Astrocyte (in vitro differentiated cells and primary cell): ENCODE results near the gene CEACAM3. TPM values are rescaled to one million over a fixed set of nuclear protein-coding genes. Genes with fewer than 3 reads are reported as not detected.

Source experiments
- DNase-seq: peaks from one replicate; pipeline ENCODE4 v3.0.0-alpha.2; 2010; ENCODE audit warnings: low read depth
- FAIRE-seq: peaks from 2 replicates; lab custom pipeline; 2011; peaks lifted over from hg19 to GRCh38; lab: Jason Lieb, UNC
- H2AFZ ChIP-seq: 2 replicates; pipeline ENCODE4 v1.6.0; 2012; ENCODE audit warnings: low read depth, low read length, inconsistent platforms
- H3K27ac ChIP-seq: 2 replicates; pipeline ENCODE4 v1.5.1; 2011; ENCODE audit warnings: low read depth, low read length, inconsistent platforms
- H3K27me3 ChIP-seq: 2 replicates; pipeline ENCODE4 v1.6.0; 2011; ENCODE audit warnings: low read length, inconsistent platforms; ENCODE audit not compliant: insufficient read depth
- H3K36me3 ChIP-seq: 2 replicates; pipeline ENCODE4 v1.5.1; 2011; ENCODE audit warnings: low read length, inconsistent platforms; ENCODE audit not compliant: insufficient read depth
- H3K4me1 ChIP-seq: 2 replicates; pipeline ENCODE4 v1.5.1; 2011; ENCODE audit warnings: low read length, inconsistent platforms; ENCODE audit not compliant: insufficient read depth
- H3K4me2 ChIP-seq: 2 replicates; pipeline ENCODE4 v1.6.0; 2012; ENCODE audit warnings: low read length, inconsistent platforms
- H3K4me3 ChIP-seq: 2 replicates; pipeline ENCODE4 v1.5.1; 2011; ENCODE audit warnings: low read depth, mild to moderate bottlenecking, low read length, inconsistent platforms; ENCODE audit not compliant: insufficient read depth
- H3K79me2 ChIP-seq: 2 replicates; pipeline ENCODE4 v1.6.0; 2012; ENCODE audit warnings: mild to moderate bottlenecking, low read length, inconsistent platforms; ENCODE audit not compliant: insufficient read depth
- H3K9ac ChIP-seq: 2 replicates; pipeline ENCODE4 v1.6.0; 2012; ENCODE audit warnings: mild to moderate bottlenecking, low read length, inconsistent platforms
- H3K9me3 ChIP-seq: 2 replicates; pipeline ENCODE4 v1.5.1; 2012; ENCODE audit warnings: low read depth, mild to moderate bottlenecking, low read length, inconsistent platforms; ENCODE audit not compliant: insufficient read depth
- H4K20me1 ChIP-seq: 2 replicates; pipeline ENCODE4 v1.6.0; 2012; ENCODE audit warnings: low read length, inconsistent platforms; ENCODE audit not compliant: insufficient read depth
- H3K27ac Mint-ChIP-seq: one replicate; pipeline ENCODE4 v1.8.0; 2021; ENCODE audit warnings: mild to moderate bottlenecking, mixed read lengths; ENCODE audit not compliant: unreplicated experiment
- H3K27me3 Mint-ChIP-seq: one replicate; pipeline ENCODE4 v1.8.0; 2021; ENCODE audit warnings: low read depth, mixed read lengths; ENCODE audit not compliant: unreplicated experiment
- H3K36me3 Mint-ChIP-seq: one replicate; pipeline ENCODE4 v1.8.0; 2021; ENCODE audit warnings: low read depth, mixed read lengths; ENCODE audit not compliant: unreplicated experiment
- H3K4me1 Mint-ChIP-seq: one replicate; pipeline ENCODE4 v1.8.0; 2021; ENCODE audit warnings: low read depth, mixed read lengths; ENCODE audit not compliant: unreplicated experiment
- H3K4me3 Mint-ChIP-seq: one replicate; pipeline ENCODE4 v1.8.0; 2021; ENCODE audit warnings: mild to moderate bottlenecking, moderate library complexity, mixed read lengths; ENCODE audit not compliant: unreplicated experiment
- H3K9me3 Mint-ChIP-seq: one replicate; pipeline ENCODE4 v1.8.0; 2021; ENCODE audit warnings: mild to moderate bottlenecking, mixed read lengths; ENCODE audit not compliant: unreplicated experiment
- EZH2 ChIP-seq: IDR thresholded peaks from 2 replicates; pipeline ENCODE4 v1.6.1; 2012; ENCODE audit warnings: mild to moderate bottlenecking, low read length, inconsistent platforms; ENCODE audit not compliant: insufficient read depth
- total RNA-seq: library from RNA; stranded (reverse); gene quantifications from 2 replicates; pipeline ENCODE4 v1.2.1, GENCODE V29; 2021
- TF ChIP-seq, protein P1 (sequence below): IDR thresholded peaks from 2 replicates; pipeline ENCODE4 v1.5.1; 2011; ENCODE audit warnings: low read depth, mild to moderate bottlenecking, inconsistent platforms, low read length, moderate library complexity; ENCODE audit not compliant: insufficient read depth

Gene CEACAM3
- total RNA-seq, 1 donor from 2014 or later, result not detected

DNA sequence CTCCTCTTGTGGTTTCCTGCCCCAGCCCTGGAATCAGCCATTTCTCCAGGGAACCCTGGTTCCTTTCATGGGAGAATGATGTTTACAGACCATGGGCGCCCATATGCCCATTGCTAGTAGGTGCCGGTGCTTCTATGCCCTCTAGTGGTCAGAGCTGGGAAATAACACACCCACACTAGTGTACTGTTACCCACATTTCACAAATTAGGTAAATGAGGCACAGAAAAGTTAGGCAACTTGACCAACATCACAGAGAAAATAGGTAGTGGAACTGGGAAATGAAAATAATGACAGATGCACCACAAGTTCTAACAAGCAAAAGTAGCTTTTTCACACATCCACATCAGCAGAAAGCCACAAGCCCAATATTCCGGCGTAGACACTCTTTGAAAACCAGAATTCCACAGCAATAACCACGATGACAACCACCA is 1.3 kb upstream of the CEACAM3 start:
- no peak overlapping the region for H3K9ac ChIP-seq
- no peaks in the 10 kb centered on the region for H3K36me3 ChIP-seq
- no peak for TF ChIP-seq EZH2
- TF ChIP-seq, protein P1, sequence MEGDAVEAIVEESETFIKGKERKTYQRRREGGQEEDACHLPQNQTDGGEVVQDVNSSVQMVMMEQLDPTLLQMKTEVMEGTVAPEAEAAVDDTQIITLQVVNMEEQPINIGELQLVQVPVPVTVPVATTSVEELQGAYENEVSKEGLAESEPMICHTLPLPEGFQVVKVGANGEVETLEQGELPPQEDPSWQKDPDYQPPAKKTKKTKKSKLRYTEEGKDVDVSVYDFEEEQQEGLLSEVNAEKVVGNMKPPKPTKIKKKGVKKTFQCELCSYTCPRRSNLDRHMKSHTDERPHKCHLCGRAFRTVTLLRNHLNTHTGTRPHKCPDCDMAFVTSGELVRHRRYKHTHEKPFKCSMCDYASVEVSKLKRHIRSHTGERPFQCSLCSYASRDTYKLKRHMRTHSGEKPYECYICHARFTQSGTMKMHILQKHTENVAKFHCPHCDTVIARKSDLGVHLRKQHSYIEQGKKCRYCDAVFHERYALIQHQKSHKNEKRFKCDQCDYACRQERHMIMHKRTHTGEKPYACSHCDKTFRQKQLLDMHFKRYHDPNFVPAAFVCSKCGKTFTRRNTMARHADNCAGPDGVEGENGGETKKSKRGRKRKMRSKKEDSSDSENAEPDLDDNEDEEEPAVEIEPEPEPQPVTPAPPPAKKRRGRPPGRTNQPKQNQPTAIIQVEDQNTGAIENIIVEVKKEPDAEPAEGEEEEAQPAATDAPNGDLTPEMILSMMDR, result peak; percentile 77
- no peak overlapping the region for H3K4me3 ChIP-seq
- FAIRE-seq (peak; percentile 90), DNase-seq (no peak)
- no peaks in the 10 kb centered on the region for H3K9me3 ChIP-seq
- H3K36me3 Mint-ChIP-seq, result peaks cover 2% of the 10 kb centered on the region
- H3K27ac ChIP-seq, result no peak overlapping the region
- no peak overlapping the region for H3K27ac Mint-ChIP-seq
- H3K4me1 Mint-ChIP-seq, result peaks cover 10% of the 10 kb centered on the region
- H3K79me2 ChIP-seq, result no peaks in the 10 kb centered on the region
- H3K27me3 ChIP-seq, result no peaks in the 10 kb centered on the region
- no peaks in the 10 kb centered on the region for H4K20me1 ChIP-seq
- H3K4me2 ChIP-seq, result no peak overlapping the region
- peaks cover 45% of the 10 kb centered on the region for H3K27me3 Mint-ChIP-seq
- peaks cover 2% of the 10 kb centered on the region for H3K4me1 ChIP-seq
- H3K9me3 Mint-ChIP-seq, result no peaks in the 10 kb centered on the region
- H3K4me3 Mint-ChIP-seq, result no peak overlapping the region
- H2AFZ ChIP-seq, result no peak overlapping the region

DNA sequence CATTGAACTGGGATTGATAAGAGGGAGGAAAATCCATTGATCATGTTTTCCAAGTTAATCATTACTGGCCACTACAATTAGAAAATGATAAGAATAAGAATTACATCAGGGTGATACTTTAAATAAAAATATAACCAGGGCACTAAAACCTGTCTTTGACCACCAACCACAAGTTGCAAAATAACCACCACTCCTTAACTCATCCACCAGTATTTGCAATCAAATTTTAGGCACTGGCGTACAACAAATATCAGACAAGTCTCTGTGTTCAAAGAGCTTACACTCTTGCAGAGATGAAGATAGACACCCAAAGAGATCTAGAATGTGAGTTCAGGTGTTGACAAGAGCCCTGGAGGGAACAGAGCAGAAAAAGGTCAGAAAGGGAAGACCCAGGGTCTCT is 514 bp downstream of the CEACAM3 start:
- peaks cover 2% of the 10 kb centered on the region for H3K36me3 Mint-ChIP-seq
- Histone ChIP-seq H4K20me1 (no peaks in the 10 kb centered on the region), H2AFZ (no peak overlapping the region), H3K4me1 (peaks cover 2% of the 10 kb centered on the region), H3K79me2 (no peaks in the 10 kb centered on the region), H3K27ac (no peak overlapping the region), H3K4me3 (no peak overlapping the region), H3K9me3 (no peaks in the 10 kb centered on the region), H3K36me3 (no peaks in the 10 kb centered on the region), H3K27me3 (no peaks in the 10 kb centered on the region), H3K9ac (no peak overlapping the region), H3K4me2 (no peak overlapping the region)
- H3K27ac Mint-ChIP-seq, result no peak overlapping the region
- no peak overlapping the region for H3K4me3 Mint-ChIP-seq
- TF ChIP-seq, protein P1, result no peak
- no peak for TF ChIP-seq EZH2
- DNase-seq, result no peak
- H3K4me1 Mint-ChIP-seq, result peaks cover 10% of the 10 kb centered on the region
- H3K9me3 Mint-ChIP-seq, result peaks cover 3% of the 10 kb centered on the region
- FAIRE-seq, result no peak
- peaks cover 41% of the 10 kb centered on the region for H3K27me3 Mint-ChIP-seq

DNA sequence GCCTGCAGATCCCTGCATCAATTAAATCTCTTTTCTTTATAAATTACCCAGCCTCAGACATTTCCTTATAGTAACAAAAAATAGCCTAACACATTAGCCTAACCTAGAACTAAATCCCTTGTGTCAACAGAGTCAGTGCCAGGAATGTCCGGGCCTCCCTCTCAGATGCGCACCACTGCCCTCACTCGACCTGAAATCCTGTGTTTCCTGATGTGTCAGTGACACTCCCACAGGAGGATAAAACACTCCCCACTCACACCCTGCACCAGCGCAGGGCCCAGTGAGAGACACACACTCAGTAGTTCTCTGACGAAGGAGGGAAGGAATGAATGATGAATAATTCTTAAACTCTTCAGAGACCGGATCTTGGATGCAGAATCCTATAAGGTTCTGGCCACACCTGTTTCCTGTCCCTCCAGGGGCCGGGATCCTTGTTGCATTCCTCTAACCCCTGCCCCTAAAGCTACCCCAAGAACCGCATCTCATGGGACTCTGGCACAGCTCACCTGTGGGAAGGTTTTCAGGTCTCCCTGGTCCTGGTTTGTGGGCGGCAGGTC is 3.1 kb downstream of the CEACAM3 start:
- Histone ChIP-seq H3K79me2 (no peaks in the 10 kb centered on the region), H3K9me3 (no peaks in the 10 kb centered on the region), H3K9ac (no peak overlapping the region), H3K27me3 (no peaks in the 10 kb centered on the region), H2AFZ (no peak overlapping the region), H3K36me3 (no peaks in the 10 kb centered on the region), H3K4me1 (no peaks in the 10 kb centered on the region), H3K27ac (no peak overlapping the region), H4K20me1 (no peaks in the 10 kb centered on the region), H3K4me3 (no peak overlapping the region), H3K4me2 (no peak overlapping the region)
- Mint-ChIP-seq H3K4me1 (no peaks in the 10 kb centered on the region), H3K27ac (no peak overlapping the region), H3K27me3 (peaks cover 46% of the 10 kb centered on the region), H3K4me3 (no peak overlapping the region), H3K9me3 (peaks cover 3% of the 10 kb centered on the region), H3K36me3 (no peaks in the 10 kb centered on the region)
- FAIRE-seq, result no peak
- TF ChIP-seq, protein P1, result no peak
- no peak for TF ChIP-seq EZH2
- DNase-seq, result no peak
